ENCODE measurements around the gene TAS2R50.

TAS2R50 gene

GRCh38 chr12:10957741-10958140 lies 29.0 kb downstream of the TAS2R50 start:
- DNase-seq (ENCODE audit: extremely low spot score, insufficient read length, low read depth) (no peak), FAIRE-seq (no peak)

- no peak for FAIRE-seq
- DNase-seq (ENCODE audit: extremely low spot score, insufficient read length, low read depth) = no peak
These were observed 30.6 kb downstream of the TAS2R50 start for GRCh38 chr12:10956085-10956484.

- DNase-seq (ENCODE audit: extremely low spot score, insufficient read length, low read depth) (no peak), FAIRE-seq (no peak)
These were observed 34.1 kb downstream of the TAS2R50 start for GRCh38 chr12:10952645-10953044.

GRCh38 chr12:10943167-10943566 lies 43.5 kb downstream of the TAS2R50 start:
- FAIRE-seq = no peak
- no peak for DNase-seq (ENCODE audit: extremely low spot score, insufficient read length, low read depth)

- DNase-seq (ENCODE audit: extremely low spot score, insufficient read length, low read depth) (no peak), FAIRE-seq (no peak)
These were observed 44.6 kb downstream of the TAS2R50 start for GRCh38 chr12:10941916-10942607.

- FAIRE-seq = no peak
These were observed 45.3 kb downstream of the TAS2R50 start for GRCh38 chr12:10941369-10941768.

GRCh38 chr12:10940389-10940788 lies 46.3 kb downstream of the TAS2R50 start:
- FAIRE-seq = no peak
- DNase-seq (ENCODE audit: extremely low spot score, insufficient read length, low read depth) = no peak

More at GRCh38 chr12:10941369-10941768, 45.3 kb downstream of the TAS2R50 start:
- DNase-seq (ENCODE audit: extremely low spot score, insufficient read length, low read depth) = no peak

GRCh38 chr12:10939163-10939562 lies 47.5 kb downstream of the TAS2R50 start, which contains the start of gene TAS2R14:
TAS2R14 (minus strand) TSS chr12:10939263; CDS start chr12:10939207, 56 bp downstream.
- no peak for FAIRE-seq
- no peak for DNase-seq (ENCODE audit: extremely low spot score, insufficient read length, low read depth)

GRCh38 chr12:10936506-10936905 lies 50.2 kb downstream of the TAS2R50 start:
- no peak for FAIRE-seq

More at GRCh38 chr12:10936506-10936905, 50.2 kb downstream of the TAS2R50 start:
- no peak for DNase-seq (ENCODE audit: extremely low spot score, insufficient read length, low read depth)
